K562 (cell line): ENCODE data around the gene RSPH9. TPM values are rescaled to one million over a fixed set of nuclear protein-coding genes. Genes with fewer than 3 reads are reported as not detected.
A peak's percentile ranks its signal among the peaks of the same experiment; 100 is the strongest.

Source experiments
- BMI1 ChIP-seq: fragments of 150-350 bp; IDR thresholded peaks from 2 replicates; pipeline ENCODE4 v1.6.1; 2014; ENCODE audit warnings: low read length
- E2F3 ChIP-seq: fragments of 250-450 bp; sonication (Bioruptor Pico); IDR thresholded peaks from 2 replicates; pipeline ENCODE4 v1.4.0; 2020; ENCODE audit warnings: mild to moderate bottlenecking
- GABPB1 ChIP-seq: sonication (generic); formaldehyde crosslinking; IDR thresholded peaks from 2 replicates; pipeline ENCODE4 v1.8.0; 2022; ENCODE audit warnings: mild to moderate bottlenecking, missing genetic modification reagents
- GATAD2B ChIP-seq: fragments of 450-650 bp; IDR thresholded peaks from 2 replicates; pipeline ENCODE4 v1.6.1; 2017; ENCODE audit warnings: mild to moderate bottlenecking, borderline replicate concordance
- HMG20A ChIP-seq: fragments of 450-650 bp; formaldehyde crosslinking; conservative IDR thresholded peaks from 2 replicates; pipeline ENCODE4 v1.4.0; 2020; ENCODE audit warnings: mild to moderate bottlenecking, mixed read lengths
- JUN ChIP-seq, 2 experiments: sonication (generic) in 1 of 2; formaldehyde crosslinking in 1 of 2; IDR thresholded peaks; 2 replicates each; pipeline versions ENCODE4 v1.6.1 to v1.8.0; 2012 to 2022; ENCODE audit warnings: borderline replicate concordance in 2 of 2, mild to moderate bottlenecking in 2 of 2, improper control_type of control experiment in 1 of 2, low read depth in 1 of 2, low read length in 1 of 2, missing genetic modification reagents in 1 of 2
- MAFG ChIP-seq: fragments of 450-650 bp; conservative IDR thresholded peaks from 2 replicates; pipeline ENCODE4 v1.6.1; 2016; ENCODE audit warnings: missing genetic modification characterization, missing compliant biosample characterization
- MCM3 ChIP-seq: fragments of 450-650 bp; IDR thresholded peaks from 2 replicates; pipeline ENCODE4 v1.6.1; 2016
- NCOA1 ChIP-seq: fragments of 450-650 bp; IDR thresholded peaks from 2 replicates; pipeline ENCODE4 v1.6.1; 2016; ENCODE audit warnings: low read depth
- NR2C1 ChIP-seq, 2 experiments: fragments of 450-650 bp; IDR thresholded peaks; 2 replicates each; pipeline ENCODE4 v1.6.1; 2017; ENCODE audit warnings: mild to moderate bottlenecking in 2 of 2, antibody characterized with exemption in 1 of 2, inconsistent platforms in 1 of 2, missing compliant biosample characterization in 1 of 2, missing genetic modification characterization in 1 of 2
- PHF21A ChIP-seq: fragments of 450-650 bp; IDR thresholded peaks from 2 replicates; pipeline ENCODE4 v1.6.1; 2017; ENCODE audit warnings: low read depth, borderline replicate concordance
- SMARCB1 ChIP-seq: IDR thresholded peaks from 2 replicates; pipeline ENCODE4 v1.6.1; 2011; ENCODE audit warnings: improper control_type of control experiment, low read depth; ENCODE audit not compliant: insufficient read length
- SRSF3 ChIP-seq: fragments of 200-400 bp; formaldehyde crosslinking; IDR thresholded peaks from 2 replicates; pipeline ENCODE4 v1.6.1; 2016; ENCODE audit warnings: mild to moderate bottlenecking, low read length, moderate library complexity; ENCODE audit not compliant: insufficient read depth
- ZNF24 ChIP-seq: fragments of 450-650 bp; IDR thresholded peaks from 2 replicates; pipeline ENCODE4 v1.6.1; 2016
- ZNF282 ChIP-seq: sonication (generic); formaldehyde crosslinking; IDR thresholded peaks from 2 replicates; pipeline ENCODE4 v1.8.1; 2023; ENCODE audit warnings: missing genetic modification reagents
- ZNF3 ChIP-seq: fragments of 250-450 bp; sonication (Bioruptor Pico); IDR thresholded peaks from 2 replicates; pipeline ENCODE4 v1.5.0; 2021; ENCODE audit warnings: mild to moderate bottlenecking, moderate library complexity
- ZNF830 ChIP-seq: fragments of 250-450 bp; sonication (Bioruptor Pico); IDR thresholded peaks from 2 replicates; pipeline ENCODE4 v1.5.0; 2021; ENCODE audit warnings: mild to moderate bottlenecking
- polyA plus RNA-seq, 8 experiments: library from polyadenylated mRNA; depleted of rRNA in 4 of 8; stranded (reverse) in 5 of 8; unstranded in 3 of 8; fragments of >200 nt; fragmentation: Nextera tagmentation in 2 of 8; fragmentation: Illumina TruSeq in 1 of 8; extraction: Ambion mirVana in 2 of 8; extraction: Trizol in 1 of 8; gene quantifications; 2 replicates each; pipeline versions ENCODE4 v1.2.1 to v1.2.3, GENCODE V29; 2011 to 2014; ENCODE audit warnings: inconsistent platforms in 1 of 8, missing spikeins in 1 of 8
- total RNA-seq, 7 experiments: library from RNA; depleted of rRNA in 6 of 7; stranded (reverse); fragments of >200 nt in 6 of 7; fragmentation: Illumina TruSeq in 2 of 7; extraction: Trizol in 2 of 7; gene quantifications; 2 replicates each; pipeline versions ENCODE4 v1.2.1 to v1.2.3, GENCODE V29; 2011 to 2021; ENCODE audit warnings: low replicate concordance in 1 of 7
- TF ChIP-seq, protein P1 (sequence below): fragments of 150-350 bp; conservative IDR thresholded peaks from 2 replicates; pipeline ENCODE4 v1.6.1; 2014; ENCODE audit warnings: low read length
- TF ChIP-seq, protein P2 (sequence below): sonication (generic); formaldehyde crosslinking; IDR thresholded peaks from 2 replicates; pipeline ENCODE4 v1.4.0; 2020; ENCODE audit warnings: mild to moderate bottlenecking, missing genetic modification reagents
- TF ChIP-seq, protein P3 (sequence below): fragments of 250-450 bp; sonication (Bioruptor Pico); IDR thresholded peaks from 2 replicates; pipeline ENCODE4 v1.5.0; 2022; ENCODE audit warnings: mild to moderate bottlenecking

RSPH9 gene
- total and polyA plus RNA-seq, 9 of the 15 experiments (the other 6 are each of a cell fraction or from before 2014, with no cell fraction given) = 0.05 to 0.60 (median 0.39) TPM; not detected in 6

DNA sequence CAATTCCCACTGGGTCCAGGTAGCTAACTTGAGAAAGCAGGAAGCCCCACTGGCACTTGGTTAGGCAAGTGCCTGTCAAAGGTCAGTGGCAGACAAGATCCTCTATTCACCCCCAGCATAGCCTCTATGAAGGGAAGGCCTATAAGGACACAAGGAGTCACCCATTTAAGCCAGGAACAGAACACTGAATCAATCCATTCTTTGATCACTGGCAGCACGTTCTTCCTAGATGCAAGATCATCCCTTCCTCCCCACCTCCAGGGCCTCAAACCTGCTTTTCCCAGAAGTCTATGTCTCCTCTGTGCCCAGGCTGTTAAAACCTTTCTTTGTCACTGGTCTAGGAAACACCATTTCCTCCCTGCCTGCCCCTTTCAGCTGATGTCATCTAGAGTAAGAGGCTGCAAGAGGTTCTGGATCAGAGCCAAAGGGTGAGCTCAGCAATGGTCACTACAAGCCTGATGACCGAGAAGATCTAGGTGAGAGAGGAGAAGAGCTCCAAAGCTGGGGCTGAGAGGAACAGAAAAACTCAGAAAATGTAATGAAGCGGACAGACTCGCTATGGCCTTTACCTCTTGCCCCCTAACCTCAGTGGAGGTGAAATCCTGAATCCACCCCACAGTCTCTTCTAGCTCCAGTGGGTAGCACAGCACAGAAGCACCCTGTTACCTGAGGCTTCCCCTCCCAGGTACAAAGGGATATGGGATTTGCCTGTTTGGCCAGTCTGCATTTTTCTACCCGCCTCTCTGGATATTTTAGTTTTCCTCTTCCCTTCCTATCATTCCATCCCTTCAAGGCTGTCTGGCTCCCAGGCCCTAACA, 17.6 kb upstream of the RSPH9 start (continued):
- TF ChIP-seq, protein P1, sequence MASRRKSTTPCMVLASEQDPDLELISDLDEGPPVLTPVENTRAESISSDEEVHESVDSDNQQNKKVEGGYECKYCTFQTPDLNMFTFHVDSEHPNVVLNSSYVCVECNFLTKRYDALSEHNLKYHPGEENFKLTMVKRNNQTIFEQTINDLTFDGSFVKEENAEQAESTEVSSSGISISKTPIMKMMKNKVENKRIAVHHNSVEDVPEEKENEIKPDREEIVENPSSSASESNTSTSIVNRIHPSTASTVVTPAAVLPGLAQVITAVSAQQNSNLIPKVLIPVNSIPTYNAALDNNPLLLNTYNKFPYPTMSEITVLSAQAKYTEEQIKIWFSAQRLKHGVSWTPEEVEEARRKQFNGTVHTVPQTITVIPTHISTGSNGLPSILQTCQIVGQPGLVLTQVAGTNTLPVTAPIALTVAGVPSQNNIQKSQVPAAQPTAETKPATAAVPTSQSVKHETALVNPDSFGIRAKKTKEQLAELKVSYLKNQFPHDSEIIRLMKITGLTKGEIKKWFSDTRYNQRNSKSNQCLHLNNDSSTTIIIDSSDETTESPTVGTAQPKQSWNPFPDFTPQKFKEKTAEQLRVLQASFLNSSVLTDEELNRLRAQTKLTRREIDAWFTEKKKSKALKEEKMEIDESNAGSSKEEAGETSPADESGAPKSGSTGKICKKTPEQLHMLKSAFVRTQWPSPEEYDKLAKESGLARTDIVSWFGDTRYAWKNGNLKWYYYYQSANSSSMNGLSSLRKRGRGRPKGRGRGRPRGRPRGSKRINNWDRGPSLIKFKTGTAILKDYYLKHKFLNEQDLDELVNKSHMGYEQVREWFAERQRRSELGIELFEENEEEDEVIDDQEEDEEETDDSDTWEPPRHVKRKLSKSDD = peak; percentile 39; the same call in 1 of the 2 replicates
- TF ChIP-seq GABPB1 (CRISPR knock-in tag) = peak; percentile 73; the same call in 1 of the 2 replicates
- TF ChIP-seq BMI1 = no peak
- TF ChIP-seq SRSF3 = no peak
- peak; percentile 100 for TF ChIP-seq JUN (IDR thresholded peaks at IDR 0.05; ENCODE audit: borderline replicate concordance, low read depth, low read length)
- TF ChIP-seq JUN (CRISPR knock-in tag; IDR thresholded peaks at IDR 0.05; ENCODE audit: borderline replicate concordance) = peak; percentile 100
- no peak for TF ChIP-seq HMG20A (CRISPR knock-in tag)
- TF ChIP-seq MCM3 = no peak
- no peak for TF ChIP-seq ZNF24
- no peak for TF ChIP-seq GATAD2B
- peak; percentile 56 for TF ChIP-seq MAFG (tag)
- no peak for TF ChIP-seq PHF21A
- 0 out of 2 replicates have a peak, but pooled peaks have one; percentile 10 for TF ChIP-seq ZNF3
- TF ChIP-seq NR2C1 (IDR thresholded peaks at IDR 0.05) = no peak
- peak; percentile 80 for TF ChIP-seq NR2C1 (tag; IDR thresholded peaks at IDR 0.05)
- TF ChIP-seq ZNF282 (CRISPR knock-in tag) = no peak
- TF ChIP-seq, protein P2, sequence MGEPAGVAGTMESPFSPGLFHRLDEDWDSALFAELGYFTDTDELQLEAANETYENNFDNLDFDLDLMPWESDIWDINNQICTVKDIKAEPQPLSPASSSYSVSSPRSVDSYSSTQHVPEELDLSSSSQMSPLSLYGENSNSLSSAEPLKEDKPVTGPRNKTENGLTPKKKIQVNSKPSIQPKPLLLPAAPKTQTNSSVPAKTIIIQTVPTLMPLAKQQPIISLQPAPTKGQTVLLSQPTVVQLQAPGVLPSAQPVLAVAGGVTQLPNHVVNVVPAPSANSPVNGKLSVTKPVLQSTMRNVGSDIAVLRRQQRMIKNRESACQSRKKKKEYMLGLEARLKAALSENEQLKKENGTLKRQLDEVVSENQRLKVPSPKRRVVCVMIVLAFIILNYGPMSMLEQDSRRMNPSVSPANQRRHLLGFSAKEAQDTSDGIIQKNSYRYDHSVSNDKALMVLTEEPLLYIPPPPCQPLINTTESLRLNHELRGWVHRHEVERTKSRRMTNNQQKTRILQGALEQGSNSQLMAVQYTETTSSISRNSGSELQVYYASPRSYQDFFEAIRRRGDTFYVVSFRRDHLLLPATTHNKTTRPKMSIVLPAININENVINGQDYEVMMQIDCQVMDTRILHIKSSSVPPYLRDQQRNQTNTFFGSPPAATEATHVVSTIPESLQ (CRISPR knock-in tag) = no peak; the same call in 1 of the 2 replicates
- peak; percentile 89 for TF ChIP-seq E2F3 (CRISPR knock-in tag)
- no peak for TF ChIP-seq SMARCB1
- peak; percentile 73 for TF ChIP-seq NCOA1
- no peak for TF ChIP-seq ZNF830 (CRISPR knock-in tag)
- TF ChIP-seq, protein P3, sequence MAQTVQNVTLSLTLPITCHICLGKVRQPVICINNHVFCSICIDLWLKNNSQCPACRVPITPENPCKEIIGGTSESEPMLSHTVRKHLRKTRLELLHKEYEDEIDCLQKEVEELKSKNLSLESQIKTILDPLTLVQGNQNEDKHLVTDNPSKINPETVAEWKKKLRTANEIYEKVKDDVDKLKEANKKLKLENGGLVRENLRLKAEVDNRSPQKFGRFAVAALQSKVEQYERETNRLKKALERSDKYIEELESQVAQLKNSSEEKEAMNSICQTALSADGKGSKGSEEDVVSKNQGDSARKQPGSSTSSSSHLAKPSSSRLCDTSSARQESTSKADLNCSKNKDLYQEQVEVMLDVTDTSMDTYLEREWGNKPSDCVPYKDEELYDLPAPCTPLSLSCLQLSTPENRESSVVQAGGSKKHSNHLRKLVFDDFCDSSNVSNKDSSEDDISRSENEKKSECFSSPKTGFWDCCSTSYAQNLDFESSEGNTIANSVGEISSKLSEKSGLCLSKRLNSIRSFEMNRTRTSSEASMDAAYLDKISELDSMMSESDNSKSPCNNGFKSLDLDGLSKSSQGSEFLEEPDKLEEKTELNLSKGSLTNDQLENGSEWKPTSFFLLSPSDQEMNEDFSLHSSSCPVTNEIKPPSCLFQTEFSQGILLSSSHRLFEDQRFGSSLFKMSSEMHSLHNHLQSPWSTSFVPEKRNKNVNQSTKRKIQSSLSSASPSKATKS (CRISPR knock-in tag) = peak; percentile 63; the same call in 1 of the 2 replicates
